ENCODE measurements around the gene SMURF1.

DNA sequence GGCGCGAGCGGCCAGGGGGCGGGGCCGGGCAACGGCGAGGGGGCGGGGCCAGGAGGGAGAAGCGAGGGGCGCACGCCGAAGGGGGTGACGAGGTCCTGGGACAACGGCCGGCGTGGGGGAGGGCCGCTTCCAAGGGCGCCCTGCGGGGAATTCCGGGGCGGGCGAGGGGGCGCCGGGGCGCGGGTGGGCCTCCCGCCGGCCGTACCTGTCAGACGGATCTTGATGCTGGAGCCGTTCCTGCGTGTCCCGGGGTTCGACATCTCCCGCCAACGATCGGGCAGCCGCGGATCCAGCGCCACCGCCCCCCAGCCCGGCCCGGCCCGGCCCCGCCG lies 421 bp downstream of the SMURF1 start:
- TF ChIP-seq, protein P1, sequence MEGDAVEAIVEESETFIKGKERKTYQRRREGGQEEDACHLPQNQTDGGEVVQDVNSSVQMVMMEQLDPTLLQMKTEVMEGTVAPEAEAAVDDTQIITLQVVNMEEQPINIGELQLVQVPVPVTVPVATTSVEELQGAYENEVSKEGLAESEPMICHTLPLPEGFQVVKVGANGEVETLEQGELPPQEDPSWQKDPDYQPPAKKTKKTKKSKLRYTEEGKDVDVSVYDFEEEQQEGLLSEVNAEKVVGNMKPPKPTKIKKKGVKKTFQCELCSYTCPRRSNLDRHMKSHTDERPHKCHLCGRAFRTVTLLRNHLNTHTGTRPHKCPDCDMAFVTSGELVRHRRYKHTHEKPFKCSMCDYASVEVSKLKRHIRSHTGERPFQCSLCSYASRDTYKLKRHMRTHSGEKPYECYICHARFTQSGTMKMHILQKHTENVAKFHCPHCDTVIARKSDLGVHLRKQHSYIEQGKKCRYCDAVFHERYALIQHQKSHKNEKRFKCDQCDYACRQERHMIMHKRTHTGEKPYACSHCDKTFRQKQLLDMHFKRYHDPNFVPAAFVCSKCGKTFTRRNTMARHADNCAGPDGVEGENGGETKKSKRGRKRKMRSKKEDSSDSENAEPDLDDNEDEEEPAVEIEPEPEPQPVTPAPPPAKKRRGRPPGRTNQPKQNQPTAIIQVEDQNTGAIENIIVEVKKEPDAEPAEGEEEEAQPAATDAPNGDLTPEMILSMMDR (IDR thresholded peaks at IDR 0.05; ENCODE audit: poor library complexity) = no peak
- TF ChIP-seq EZH2phosphoT487 (IDR thresholded peaks at IDR 0.05; ENCODE audit: low read depth, severe bottlenecking, unreplicated experiment) = no peak

Measured in hepatocyte (in vitro differentiated cells).